HEK293T (cell line): Measurements from ENCODE around the gene SYT15.
"Not testable (repeated sequence)": the region's sequence is repeated elsewhere in the genome, so short reads cannot be mapped to it uniquely, and the experiment has no call there.

ENCODE experiments used
- ARNT ChIP-seq: fragments of 450-650 bp; IDR thresholded peaks from 2 replicates; pipeline ENCODE4 v1.6.1; 2017; ENCODE audit warnings: mild to moderate bottlenecking
- ELF4 ChIP-seq: fragments of 450-650 bp; IDR thresholded peaks from 2 replicates; pipeline ENCODE4 v1.6.1; 2017; ENCODE audit warnings: antibody characterized with exemption
- FOXA1 ChIP-seq: fragments of 450-650 bp; IDR thresholded peaks from 2 replicates; pipeline ENCODE4 v1.6.1; 2016; ENCODE audit warnings: mild to moderate bottlenecking
- FOXM1 ChIP-seq: fragments of 450-650 bp; IDR thresholded peaks from 2 replicates; pipeline ENCODE4 v1.6.1; 2017; ENCODE audit warnings: mild to moderate bottlenecking, borderline replicate concordance
- HDGF ChIP-seq: fragments of 450-650 bp; IDR thresholded peaks from 2 replicates; pipeline ENCODE4 v1.6.1; 2017; ENCODE audit warnings: antibody characterized with exemption, borderline replicate concordance
- L3MBTL2 ChIP-seq: fragments of 450-650 bp; conservative IDR thresholded peaks from 2 replicates; pipeline ENCODE4 v1.6.1; 2016; ENCODE audit warnings: mild to moderate bottlenecking
- LEF1 ChIP-seq: fragments of 450-650 bp; IDR thresholded peaks from 2 replicates; pipeline ENCODE4 v1.6.1; 2017; ENCODE audit warnings: mild to moderate bottlenecking, borderline replicate concordance
- NFRKB ChIP-seq: fragments of 450-650 bp; IDR thresholded peaks from 2 replicates; pipeline ENCODE4 v1.6.1; 2016; ENCODE audit warnings: mild to moderate bottlenecking, moderate library complexity
- SP1 ChIP-seq: fragments of 450-650 bp; IDR thresholded peaks from 2 replicates; pipeline ENCODE4 v1.6.1; 2017
- SUZ12 ChIP-seq: fragments of 450-650 bp; IDR thresholded peaks from 2 replicates; pipeline ENCODE4 v1.6.1; 2016; ENCODE audit warnings: mild to moderate bottlenecking
- TARDBP ChIP-seq: fragments of 450-650 bp; IDR thresholded peaks from 2 replicates; pipeline ENCODE4 v1.6.1; 2016

DNA sequence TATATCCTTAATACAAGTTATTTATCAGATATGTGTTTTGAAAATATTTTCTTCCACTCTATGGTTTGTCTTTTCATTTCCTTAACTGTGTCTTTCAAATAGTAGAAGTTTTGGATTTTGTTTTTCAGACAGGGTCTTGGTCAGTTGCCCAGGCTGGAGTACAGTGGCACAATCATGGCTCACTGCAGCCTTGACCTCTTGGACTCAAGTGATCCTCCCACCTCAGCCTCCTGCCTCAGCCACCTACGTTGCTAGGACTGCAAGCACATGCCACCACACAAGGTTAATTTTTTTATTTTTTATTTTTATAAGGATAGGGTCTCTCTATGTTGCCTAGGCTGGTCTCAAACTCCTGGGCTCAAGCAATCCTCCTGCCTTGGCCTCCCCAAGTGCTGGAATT is 46.7 kb upstream of the SYT15 start:
- TF ChIP-seq TARDBP, FOXA1, SP1, ELF4, NFRKB, HDGF, FOXM1, ARNT, LEF1, L3MBTL2, SUZ12: not testable (repeated sequence)
